ENCODE data around the gene CTNNA3. TPM values are rescaled to one million over a fixed set of nuclear protein-coding genes. Genes with fewer than 3 reads are reported as not detected.
A peak's percentile ranks its signal among the peaks of the same experiment; 100 is the strongest.

Gene CTNNA3
- total RNA-seq, 1 donor from 2014 or later, result not detected

DNA sequence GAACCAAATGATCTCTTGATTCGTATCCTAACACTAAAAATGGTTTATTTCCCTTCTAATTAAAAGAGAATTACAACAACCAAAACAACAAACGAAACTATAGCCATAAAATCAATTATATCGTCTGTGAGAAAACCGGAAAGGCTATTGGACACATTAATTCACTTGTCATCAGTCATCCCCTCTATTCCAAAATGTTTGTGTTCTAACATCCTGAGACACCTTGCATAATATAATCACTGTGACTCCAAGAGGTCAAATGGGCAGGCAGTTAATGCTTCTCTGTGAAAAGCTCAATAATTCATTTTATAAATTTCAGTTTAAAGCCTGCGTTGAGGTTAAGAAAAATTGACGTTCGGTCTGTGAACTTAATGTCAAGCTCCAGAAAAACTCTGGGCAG, 770.6 kb downstream of the CTNNA3 start:
- TF ChIP-seq CTCF (IDR thresholded peaks at IDR 0.05; ENCODE audit: insufficient read depth, low read length, severe bottlenecking), result no peak
- no peak for DNase-seq (ENCODE audit: low read depth)
- no peaks in the 10 kb centered on the region for H3K36me3 ChIP-seq (ENCODE audit: control insufficient read depth, insufficient read depth, low read length)
- FAIRE-seq, result no peak
- no peak overlapping the region for H3K4me3 ChIP-seq (ENCODE audit: low read depth, low read length)
- H3K27me3 ChIP-seq (ENCODE audit: control insufficient read depth, insufficient read depth, low read length), result peaks cover 10% of the 10 kb centered on the region

DNA sequence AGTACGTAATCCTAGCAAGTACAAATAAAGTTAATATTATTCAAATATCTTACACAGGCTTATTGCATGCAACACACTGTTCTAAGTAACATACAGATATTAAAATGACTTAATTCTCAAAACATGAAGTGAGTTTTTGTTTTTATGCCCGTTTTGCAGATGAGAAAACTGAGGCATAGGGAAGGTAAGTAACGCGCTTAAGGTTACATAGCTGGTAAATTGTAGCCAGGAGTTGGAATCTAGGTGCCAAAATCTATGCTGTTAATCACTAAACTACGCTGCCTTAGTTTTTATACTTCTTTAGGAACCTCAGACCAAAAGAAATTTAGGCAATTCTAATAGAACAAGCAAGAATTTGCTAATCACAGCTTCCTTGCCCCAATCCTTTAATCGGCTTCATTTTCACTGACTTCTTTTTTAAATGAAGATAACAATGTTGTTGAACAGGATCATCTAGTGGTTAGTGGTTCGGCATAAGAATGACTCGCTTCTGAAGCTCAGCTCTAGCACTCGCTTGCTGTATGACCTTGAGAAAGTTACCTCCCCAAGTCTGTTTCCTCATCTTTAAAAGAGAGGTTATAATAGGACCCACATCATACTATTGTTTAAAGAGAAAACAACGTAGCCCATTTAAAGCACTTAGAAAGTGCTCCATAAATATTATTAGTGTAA, 771.2 kb downstream of the CTNNA3 start:
- Histone ChIP-seq H3K27me3 (ENCODE audit: control insufficient read depth, insufficient read depth, low read length) (peaks cover 10% of the 10 kb centered on the region), H3K4me3 (ENCODE audit: low read depth, low read length) (no peak overlapping the region), H3K36me3 (ENCODE audit: control insufficient read depth, insufficient read depth, low read length) (no peaks in the 10 kb centered on the region)
- FAIRE-seq (no peak), DNase-seq (ENCODE audit: low read depth) (peak; percentile 21)
- no peak for TF ChIP-seq CTCF (IDR thresholded peaks at IDR 0.05; ENCODE audit: insufficient read depth, low read length, severe bottlenecking)

GRCh38 chr10:66919248-66919647, 776.7 kb downstream of the CTNNA3 start:
- FAIRE-seq, result no peak
- DNase-seq (ENCODE audit: low read depth), result no peak
- Histone ChIP-seq H3K27me3 (ENCODE audit: control insufficient read depth, insufficient read depth, low read length) (no peaks in the 10 kb centered on the region), H3K36me3 (ENCODE audit: control insufficient read depth, insufficient read depth, low read length) (no peaks in the 10 kb centered on the region), H3K4me3 (ENCODE audit: low read depth, low read length) (no peak overlapping the region)
- TF ChIP-seq CTCF (IDR thresholded peaks at IDR 0.05; ENCODE audit: insufficient read depth, low read length, severe bottlenecking), result no peak

DNA sequence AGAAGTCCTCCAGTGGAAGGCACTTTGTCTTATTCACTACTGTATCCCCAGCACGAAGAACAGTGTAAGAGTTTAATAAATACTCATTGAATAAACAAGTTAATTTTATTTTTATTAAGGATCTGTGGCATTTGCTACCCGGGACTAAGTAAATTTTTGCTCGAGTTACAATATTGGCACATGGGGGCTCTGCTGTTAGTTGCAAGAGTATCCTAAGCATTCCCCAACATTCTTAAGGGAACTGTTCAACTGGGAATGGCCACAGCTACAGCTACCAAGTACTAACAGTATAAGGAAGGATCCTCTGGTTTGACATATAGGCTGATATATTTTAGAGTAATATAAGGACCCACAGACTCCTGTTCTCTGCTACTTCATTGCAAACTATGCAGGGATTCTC, 778.9 kb downstream of the CTNNA3 start:
- FAIRE-seq (no peak), DNase-seq (ENCODE audit: low read depth) (no peak)
- Histone ChIP-seq H3K36me3 (ENCODE audit: control insufficient read depth, insufficient read depth, low read length) (no peaks in the 10 kb centered on the region), H3K4me3 (ENCODE audit: low read depth, low read length) (no peak overlapping the region), H3K27me3 (ENCODE audit: control insufficient read depth, insufficient read depth, low read length) (no peaks in the 10 kb centered on the region)
- TF ChIP-seq CTCF (IDR thresholded peaks at IDR 0.05; ENCODE audit: insufficient read depth, low read length, severe bottlenecking), result no peak

GRCh38 chr10:66916030-66916429, 780.0 kb downstream of the CTNNA3 start:
- TF ChIP-seq CTCF (IDR thresholded peaks at IDR 0.05; ENCODE audit: insufficient read depth, low read length, severe bottlenecking), result no peak
- Histone ChIP-seq H3K27me3 (ENCODE audit: control insufficient read depth, insufficient read depth, low read length) (no peaks in the 10 kb centered on the region), H3K4me3 (ENCODE audit: low read depth, low read length) (no peak overlapping the region), H3K36me3 (ENCODE audit: control insufficient read depth, insufficient read depth, low read length) (no peaks in the 10 kb centered on the region)
- peak; percentile 45 for DNase-seq (ENCODE audit: low read depth)
- FAIRE-seq, result no peak

DNA sequence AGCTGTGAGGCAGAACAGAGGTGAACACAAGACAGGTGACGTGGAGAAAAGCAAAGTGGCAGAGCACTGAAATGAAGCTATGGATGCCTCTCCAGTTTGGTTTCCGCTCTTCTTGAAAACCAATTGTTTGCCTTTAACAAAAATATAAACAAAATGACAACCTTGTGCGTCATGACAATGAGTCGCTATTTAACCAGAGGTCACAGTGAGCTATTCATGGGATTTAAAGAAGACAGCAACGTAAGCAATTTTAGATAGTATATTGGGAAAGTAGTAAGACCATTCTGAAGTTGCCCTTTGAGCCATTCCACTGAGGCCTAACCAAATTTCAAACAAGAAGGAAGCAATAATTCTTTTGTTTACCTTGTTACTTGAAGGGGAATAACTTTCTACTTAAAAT, 785.3 kb downstream of the CTNNA3 start:
- TF ChIP-seq CTCF (IDR thresholded peaks at IDR 0.05; ENCODE audit: insufficient read depth, low read length, severe bottlenecking), result no peak
- FAIRE-seq, result no peak
- Histone ChIP-seq H3K27me3 (ENCODE audit: control insufficient read depth, insufficient read depth, low read length) (no peaks in the 10 kb centered on the region), H3K4me3 (ENCODE audit: low read depth, low read length) (no peak overlapping the region), H3K36me3 (ENCODE audit: control insufficient read depth, insufficient read depth, low read length) (no peaks in the 10 kb centered on the region)
- no peak for DNase-seq (ENCODE audit: low read depth)
